Measurements from ENCODE around the gene ELMOD3. TPM values are rescaled to one million over a fixed set of nuclear protein-coding genes. Genes with fewer than 3 reads are reported as not detected.
A peak's percentile ranks its signal among the peaks of the same experiment; 100 is the strongest.

The ELMOD3 gene
- total RNA-seq, 1 donor from 2014 or later: 21.5 TPM

- Mint-ChIP-seq H3K36me3 (peaks cover 22% of the 10 kb centered on the region), H3K27ac (peak overlapping the region; percentile 97), H3K27me3 (ENCODE audit: insufficient read depth, low read depth) (peaks cover 3% of the 10 kb centered on the region), H3K9me3 (no peaks in the 10 kb centered on the region), H3K4me1 (peaks cover 20% of the 10 kb centered on the region), H3K4me3 (peak overlapping the region; percentile 100)
- Histone ChIP-seq H3F3A (ENCODE audit: low read depth) (no peaks in the 10 kb centered on the region), H3K79me2 (ENCODE audit: low read depth) (peaks cover 9% of the 10 kb centered on the region), H2AFZ (replicated peaks) (peak overlapping the region; percentile 62), H3K9ac (peak overlapping the region; percentile 47), H3K4me1 (peaks cover 3% of the 10 kb centered on the region), H3K4me2 (peak overlapping the region; percentile 89), H3K36me3 (no peaks in the 10 kb centered on the region), H3K27me3 (no peaks in the 10 kb centered on the region), H3K9me3 (ENCODE audit: low read depth) (no peaks in the 10 kb centered on the region), H3K4me3 (peak overlapping the region; percentile 62), H3K27ac (no peak overlapping the region), H4K20me1 (ENCODE audit: low read depth) (no peaks in the 10 kb centered on the region)
- no peak for DNase-seq (ENCODE audit: low spot score)
- TF ChIP-seq EZH2phosphoT487 (IDR thresholded peaks at IDR 0.05) (no peak), EZH2 (IDR thresholded peaks at IDR 0.05) (no peak), CTCF (IDR thresholded peaks at IDR 0.05) (no peak)
These were observed 473 bp downstream of the ELMOD3 start for GRCh38 chr2:85355073-85355410.

GRCh38 chr2:85355521-85355920 is 952 bp downstream of the ELMOD3 start:
- Mint-ChIP-seq H3K36me3 (peaks cover 19% of the 10 kb centered on the region), H3K4me3 (peak overlapping the region; percentile 100), H3K27ac (no peak overlapping the region), H3K4me1 (peaks cover 20% of the 10 kb centered on the region), H3K9me3 (no peaks in the 10 kb centered on the region), H3K27me3 (ENCODE audit: insufficient read depth, low read depth) (peaks cover under 1% of the 10 kb centered on the region)
- peak overlapping the region; percentile 47 for H3K9ac ChIP-seq
- H3K27ac ChIP-seq: no peak overlapping the region
- TF ChIP-seq CTCF (IDR thresholded peaks at IDR 0.05) (no peak), EZH2phosphoT487 (IDR thresholded peaks at IDR 0.05) (no peak), EZH2 (IDR thresholded peaks at IDR 0.05) (no peak)
- DNase-seq (ENCODE audit: low spot score): no peak
- peak overlapping the region; percentile 89 for H3K4me2 ChIP-seq
- no peaks in the 10 kb centered on the region for H3K27me3 ChIP-seq
- peak overlapping the region; percentile 62 for H3K4me3 ChIP-seq
- H3K36me3 ChIP-seq: no peaks in the 10 kb centered on the region
- peaks cover 9% of the 10 kb centered on the region for H3K79me2 ChIP-seq (ENCODE audit: low read depth)
- no peaks in the 10 kb centered on the region for H3K9me3 ChIP-seq (ENCODE audit: low read depth)
- no peak overlapping the region for H2AFZ ChIP-seq (replicated peaks)
- peaks cover 3% of the 10 kb centered on the region for H3K4me1 ChIP-seq
- no peaks in the 10 kb centered on the region for H3F3A ChIP-seq (ENCODE audit: low read depth)
- no peaks in the 10 kb centered on the region for H4K20me1 ChIP-seq (ENCODE audit: low read depth)

GRCh38 chr2:85356186-85356585 is 1.6 kb downstream of the ELMOD3 start:
- H3K27me3 ChIP-seq: no peaks in the 10 kb centered on the region
- H4K20me1 ChIP-seq (ENCODE audit: low read depth): no peaks in the 10 kb centered on the region
- Mint-ChIP-seq H3K9me3 (no peaks in the 10 kb centered on the region), H3K4me3 (peak overlapping the region; percentile 43), H3K36me3 (peaks cover 15% of the 10 kb centered on the region), H3K4me1 (peaks cover 20% of the 10 kb centered on the region), H3K27me3 (ENCODE audit: insufficient read depth, low read depth) (no peaks in the 10 kb centered on the region), H3K27ac (no peak overlapping the region)
- no peaks in the 10 kb centered on the region for H3F3A ChIP-seq (ENCODE audit: low read depth)
- no peak overlapping the region for H3K4me2 ChIP-seq
- no peak overlapping the region for H3K9ac ChIP-seq
- no peak overlapping the region for H2AFZ ChIP-seq (replicated peaks)
- TF ChIP-seq CTCF (IDR thresholded peaks at IDR 0.05) (no peak), EZH2phosphoT487 (IDR thresholded peaks at IDR 0.05) (no peak), EZH2 (IDR thresholded peaks at IDR 0.05) (no peak)
- H3K27ac ChIP-seq: no peak overlapping the region
- peaks cover 9% of the 10 kb centered on the region for H3K79me2 ChIP-seq (ENCODE audit: low read depth)
- no peak for DNase-seq (ENCODE audit: low spot score)
- no peaks in the 10 kb centered on the region for H3K36me3 ChIP-seq
- H3K4me3 ChIP-seq: no peak overlapping the region
- H3K9me3 ChIP-seq (ENCODE audit: low read depth): no peaks in the 10 kb centered on the region
- H3K4me1 ChIP-seq: peaks cover 3% of the 10 kb centered on the region
